GM12873 (cell line): ENCODE measurements around the gene ABL2.

Experiments
- CTCF ChIP-seq: IDR thresholded peaks from 2 replicates; pipeline ENCODE4 v1.5.1; 2012; ENCODE audit warnings: low read depth, mild to moderate bottlenecking, moderate library complexity, low read length, control low read depth; ENCODE audit not compliant: insufficient read depth; ENCODE audit errors: missing control alignments

The ABL2 gene

GRCh38 chr1:179061360-179062282, 167.9 kb downstream of the ABL2 start:
- no peak for TF ChIP-seq CTCF

DNA sequence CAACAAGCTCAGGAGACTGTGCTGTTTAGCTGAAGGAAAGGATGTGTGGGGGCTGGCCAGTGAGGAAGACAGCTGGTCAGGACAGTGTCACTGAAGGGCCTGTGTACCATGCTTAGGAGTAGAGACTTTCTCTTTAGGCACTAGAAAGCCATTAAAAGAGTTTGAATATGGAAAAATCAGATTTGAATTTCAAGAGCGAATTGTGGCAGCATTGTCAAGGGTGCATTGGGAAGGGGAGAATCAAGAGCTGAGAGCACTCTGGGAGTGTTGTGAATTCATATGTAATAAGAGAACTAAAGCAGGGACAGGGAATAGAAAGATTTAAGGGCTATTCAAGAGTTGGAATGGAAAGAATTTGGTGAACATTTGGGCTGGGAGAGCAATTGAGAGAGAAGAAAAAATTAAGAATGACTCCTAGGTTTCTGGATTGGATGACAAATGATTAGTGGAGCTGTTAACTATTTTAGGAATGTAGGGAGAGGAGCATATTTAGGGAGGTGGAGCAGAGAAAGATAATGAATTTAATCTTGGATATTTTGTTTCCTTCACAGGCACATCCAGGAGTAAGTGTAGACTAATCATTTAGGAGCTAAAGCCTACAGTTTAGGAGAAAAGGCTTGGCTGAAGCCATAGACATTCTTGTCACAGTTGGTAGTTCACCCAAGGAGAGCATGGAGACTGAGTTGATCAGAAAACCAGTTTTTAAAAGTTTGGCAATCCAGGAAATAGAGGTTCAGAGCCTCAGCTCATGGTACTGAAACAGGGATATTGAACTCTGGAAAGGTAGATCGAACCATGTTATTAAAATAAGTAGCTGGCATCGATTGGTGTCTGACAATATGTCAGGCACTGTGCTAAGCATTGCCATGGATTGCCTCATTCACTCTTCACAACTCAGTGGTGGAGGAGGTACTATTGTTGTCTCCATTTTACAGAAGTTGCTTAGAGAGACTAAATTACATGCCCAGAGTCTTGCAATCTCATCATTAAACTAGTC, 170.7 kb downstream of the ABL2 start:
- no peak for TF ChIP-seq CTCF

GRCh38 chr1:179055937-179056336, 173.5 kb downstream of the ABL2 start:
- TF ChIP-seq CTCF = no peak

DNA sequence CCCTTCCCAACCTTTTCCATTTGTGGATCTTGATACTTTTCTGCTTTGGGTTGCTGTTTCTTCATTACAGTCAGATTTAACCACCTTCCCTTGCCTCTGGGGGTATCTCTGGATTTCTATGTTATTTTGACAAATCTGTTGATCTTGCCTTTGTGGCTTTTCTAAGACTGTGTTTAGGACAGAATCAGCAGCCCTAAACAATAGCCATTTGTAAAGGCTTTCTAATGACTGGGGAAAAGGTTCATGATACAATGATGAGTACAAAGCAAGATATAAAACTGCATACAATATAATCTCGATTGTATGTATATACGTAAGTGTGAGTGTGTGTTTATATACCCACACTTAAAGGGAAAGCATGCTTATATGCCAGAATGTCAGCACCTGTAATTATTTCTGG, 176.0 kb downstream of the ABL2 start:
- TF ChIP-seq CTCF = no peak

- TF ChIP-seq CTCF = no peak
These were observed 176.7 kb downstream of the ABL2 start for GRCh38 chr1:179052776-179053175.
